Measurements from ENCODE around the gene ATXN7. TPM values are rescaled to one million over a fixed set of nuclear protein-coding genes. Genes with fewer than 3 reads are reported as not detected.

The ATXN7 gene
- total and polyA plus RNA-seq, 2 of the 4 experiments (the other 2 are of a cell fraction) = 8.6 to 13.6 TPM

- Histone ChIP-seq H3K23ac (ENCODE audit: low read depth, low read length) (no peak overlapping the region), H4K20me1 (ENCODE audit: insufficient read depth, low read length) (peaks cover 5% of the 10 kb centered on the region; the same call in 1 of the 2 replicates)
These were observed 14.5 kb upstream of the ATXN7 start for GRCh38 chr3:63849175-63849574.

More at GRCh38 chr3:63849175-63849574, 14.5 kb upstream of the ATXN7 start:
- Histone ChIP-seq H3K4ac (ENCODE audit: low read depth, low read length) (no peak overlapping the region), H4K5ac (ENCODE audit: low read depth, low read length) (no peak overlapping the region), H3K18ac (ENCODE audit: low read depth, low read length) (no peak overlapping the region), H3K79me1 (ENCODE audit: low read depth in 1 of 2, low read length in 2 of 2) (peaks cover 44 to 58% of the 10 kb centered on the region in 2 experiments), H3K56ac (ENCODE audit: extremely low read depth, insufficient read depth, low read length) (no peak overlapping the region), H4K91ac (ENCODE audit: insufficient read depth, low read depth, low read length) (no peak overlapping the region), H3K27me3 (ENCODE audit: control insufficient read depth, insufficient read depth, low read length) (no peaks in the 10 kb centered on the region), H3K9me1 (ENCODE audit: insufficient read depth, low read length) (peaks cover 8% of the 10 kb centered on the region), H3K14ac (replicated peaks; ENCODE audit: low read depth, low read length) (no peak overlapping the region), H3K27ac (ENCODE audit: insufficient read depth, low read length) (no peak overlapping the region), H2AK9ac (replicated peaks; ENCODE audit: low read depth, low read length, poor library complexity) (no peak overlapping the region), H3K4me1 (ENCODE audit: control insufficient read depth, insufficient read depth, low read length) (peaks cover 2% of the 10 kb centered on the region; the same call in 1 of the 2 replicates), H2BK20ac (ENCODE audit: low read depth, low read length) (no peak overlapping the region), H2AFZ (replicated peaks; ENCODE audit: low read length, poor library complexity) (no peak overlapping the region), H3K36me3 (ENCODE audit: control insufficient read depth, insufficient read depth, low read length) (peaks cover 2% of the 10 kb centered on the region; the same call in 1 of the 2 replicates), H3K9ac (ENCODE audit: low read depth, low read length) (no peak overlapping the region), H2AK5ac (ENCODE audit: low read depth, low read length) (no peak overlapping the region), H4K8ac (ENCODE audit: low read depth in 2 of 2, low read length in 2 of 2) (no peak overlapping the region), H3K4me3 (ENCODE audit: insufficient read depth, low read depth, low read length) (no peak overlapping the region), H3K9me3 (ENCODE audit: control insufficient read depth, insufficient read depth, low read length) (no peaks in the 10 kb centered on the region), H2BK15ac (ENCODE audit: low read depth, low read length) (no peak overlapping the region), H2BK120ac (ENCODE audit: low read depth, low read length) (no peak overlapping the region), H3K4me2 (ENCODE audit: low read depth, low read length) (no peak overlapping the region), H2BK5ac (ENCODE audit: low read depth, low read length, poor library complexity, severe bottlenecking) (no peak overlapping the region)
- WGBS, 2 experiments (ENCODE audit: extremely low coverage in 2 of 2, insufficient read length in 1 of 2) = 100% methylated on average over 1 of the region's 4 CpGs; no CpG with 5 or more reads in 1 of the 2 experiments
- DNase-seq = no peak
- CTCF ChIA-PET = no interaction called here
- dilution Hi-C loops (cut with HindIII; ENCODE audit: low sequenced_read_pairs, unreplicated experiment) (no loop called here), intact Hi-C loops (cut with micrococcal nuclease) (no loop called here), in situ Hi-C loops (cut with MboI; ENCODE audit: low sequenced_read_pairs) (no loop called here)
- ATAC-seq (ENCODE audit: low read depth) = no peak
- BruUV-seq (replicated peaks) = no TSS peak
- POLR2A ChIA-PET (ENCODE audit: unreplicated experiment) = no interaction called here
- no peak for TF ChIP-seq RAD21 (IDR thresholded peaks at IDR 0.05; ENCODE audit: low read length)
- no peak for TF ChIP-seq RCOR1 (IDR thresholded peaks at IDR 0.05; ENCODE audit: insufficient replicate concordance, low read length)
- TF ChIP-seq MXI1 (IDR thresholded peaks at IDR 0.05; ENCODE audit: borderline replicate concordance, low read depth, low read length) = no peak
- TF ChIP-seq CEBPB (IDR thresholded peaks at IDR 0.05; ENCODE audit: low read depth, low read length) = no peak
- TF ChIP-seq CHD1 (IDR thresholded peaks at IDR 0.05; ENCODE audit: low read depth, low read length) = no peak
- no peak for TF ChIP-seq MAZ (IDR thresholded peaks at IDR 0.05; ENCODE audit: borderline replicate concordance, low read depth, low read length)
- TF ChIP-seq SMC3 (IDR thresholded peaks at IDR 0.05; ENCODE audit: low read depth, low read length) = no peak
- no peak for TF ChIP-seq CTCF (conservative IDR thresholded peaks at IDR 0.05; ENCODE audit: low read depth, low read length)
- no peak for TF ChIP-seq FOS (IDR thresholded peaks at IDR 0.05; ENCODE audit: low read depth, low read length)
- TF ChIP-seq ELK1 (IDR thresholded peaks at IDR 0.05; ENCODE audit: borderline replicate concordance, low read depth, low read length) = no peak
- no peak for TF ChIP-seq USF2 (IDR thresholded peaks at IDR 0.05; ENCODE audit: low read depth, low read length)
- TF ChIP-seq POLR2A (IDR thresholded peaks at IDR 0.05; ENCODE audit: low read depth, low read length) = no peak
- TF ChIP-seq MAFK (IDR thresholded peaks at IDR 0.05; ENCODE audit: low read depth, low read length) = no peak
- TF ChIP-seq NFE2L2 (IDR thresholded peaks at IDR 0.05; ENCODE audit: low read depth, low read length) = no peak
- TF ChIP-seq RFX5 (IDR thresholded peaks at IDR 0.05; ENCODE audit: low read depth, low read length) = no peak
- no peak for TF ChIP-seq BHLHE40 (IDR thresholded peaks at IDR 0.05; ENCODE audit: low read depth, low read length)
